NT2/D1 (cell line): ENCODE results near the gene PHACTR4.
"Not testable (repeated sequence)": the region's sequence is repeated elsewhere in the genome, so short reads cannot be mapped to it uniquely, and the experiment has no call there.

ENCODE experiments used
- DNase-seq: peaks from one replicate; pipeline ENCODE4 v3.0.0-alpha.2; 2011; ENCODE audit warnings: low read depth, low spot score
- H3K27me3 ChIP-seq: 2 replicates; pipeline ENCODE4 v1.6.0; 2011; ENCODE audit warnings: mild to moderate bottlenecking; ENCODE audit not compliant: insufficient read length, insufficient read depth
- H3K36me3 ChIP-seq: 2 replicates; pipeline ENCODE4 v1.6.1; 2011; ENCODE audit warnings: mild to moderate bottlenecking, low read length, mixed read lengths; ENCODE audit not compliant: insufficient read depth, insufficient read length
- H3K4me1 ChIP-seq: 2 replicates; pipeline ENCODE4 v1.5.1; 2011; ENCODE audit not compliant: insufficient read depth, insufficient read length
- H3K4me3 ChIP-seq: 2 replicates; pipeline ENCODE4 v1.5.1; 2011; ENCODE audit warnings: low read depth; ENCODE audit not compliant: insufficient read length
- H3K9ac ChIP-seq: 2 replicates; pipeline ENCODE4 v1.6.0; 2011; ENCODE audit warnings: low read depth; ENCODE audit not compliant: insufficient read length
- H3K9me3 ChIP-seq: 2 replicates; pipeline ENCODE4 v1.5.1; 2011; ENCODE audit warnings: mild to moderate bottlenecking, low read length; ENCODE audit not compliant: insufficient read depth
- SUZ12 ChIP-seq: IDR thresholded peaks from 2 replicates; pipeline ENCODE4 v1.6.1; 2011; ENCODE audit not compliant: insufficient read length, insufficient read depth; ENCODE audit errors: extremely low read depth
- YY1 ChIP-seq: IDR thresholded peaks from 2 replicates; pipeline ENCODE4 v1.6.1; 2011; ENCODE audit not compliant: insufficient read length, insufficient read depth
- ZNF274 ChIP-seq: IDR thresholded peaks from 2 replicates; pipeline ENCODE4 v1.6.1; 2011; ENCODE audit warnings: mild to moderate bottlenecking, low read depth, low read length

Gene PHACTR4

DNA sequence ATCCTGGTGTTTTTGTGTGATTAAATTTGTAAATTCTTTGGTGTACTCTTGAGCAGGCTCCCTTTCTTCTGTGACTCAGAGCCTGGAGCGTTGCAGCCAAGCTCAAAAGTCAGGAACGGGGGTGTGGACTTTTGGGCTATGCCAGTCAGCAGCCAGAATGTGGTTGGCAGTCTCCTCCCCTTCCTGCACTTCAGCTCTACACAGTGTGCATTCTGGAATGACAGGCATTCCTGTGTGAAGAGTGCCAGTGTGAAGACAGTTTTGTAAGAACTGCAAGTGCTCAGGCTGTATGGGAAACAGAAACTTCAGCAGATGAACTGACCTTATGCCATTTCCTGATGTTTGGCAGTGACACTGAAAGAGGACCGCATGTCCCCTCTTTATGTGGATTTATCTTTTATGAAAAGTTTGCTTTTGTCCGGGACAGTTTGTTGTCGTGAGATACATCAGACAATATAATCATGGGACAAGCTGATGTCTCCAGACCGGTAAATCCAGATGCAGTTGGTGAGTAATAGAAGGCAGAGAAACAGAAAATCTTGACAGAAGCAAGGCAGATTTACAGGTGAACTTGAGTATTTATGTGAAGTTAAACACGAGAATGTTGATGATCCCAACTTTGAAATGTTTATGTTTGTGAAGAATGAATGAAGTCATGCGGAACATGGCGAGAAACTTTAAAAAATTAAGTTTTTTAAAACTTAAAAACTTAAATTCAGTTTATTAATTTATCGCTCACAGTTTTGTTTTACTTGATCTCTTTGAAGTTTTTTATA is 68.6 kb downstream of the PHACTR4 start:
- peak; percentile 48 for DNase-seq
- no peak overlapping the region for H3K9ac ChIP-seq
- TF ChIP-seq YY1 (no peak), ZNF274 (no peak), SUZ12 (no peak)
- peaks cover 3% of the 10 kb centered on the region for H3K36me3 ChIP-seq
- no peak overlapping the region for H3K4me3 ChIP-seq
- no peaks in the 10 kb centered on the region for H3K27me3 ChIP-seq
- peaks cover 4% of the 10 kb centered on the region for H3K4me1 ChIP-seq
- no peaks in the 10 kb centered on the region for H3K9me3 ChIP-seq

DNA sequence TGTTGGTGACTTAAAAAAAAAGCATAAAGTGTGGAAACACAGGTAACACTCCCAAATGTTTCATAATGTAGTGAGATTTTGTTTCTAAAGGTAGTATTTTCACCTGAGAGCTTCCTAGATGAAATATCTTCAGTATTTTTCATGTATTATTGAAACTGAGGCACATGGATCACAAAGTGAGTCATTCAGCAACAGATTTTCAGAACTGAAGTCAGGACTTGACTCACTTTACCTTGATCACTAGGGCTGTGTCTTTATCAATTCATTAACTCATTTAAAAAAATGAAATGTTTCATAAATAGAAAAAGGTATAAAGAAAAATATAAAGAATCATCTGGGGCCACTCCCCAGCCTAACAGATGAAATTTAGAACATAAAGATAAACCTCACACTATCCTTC is 69.8 kb downstream of the PHACTR4 start:
- Histone ChIP-seq H3K9ac (no peak overlapping the region), H3K27me3 (no peaks in the 10 kb centered on the region), H3K9me3 (no peaks in the 10 kb centered on the region), H3K4me1 (peaks cover 4% of the 10 kb centered on the region), H3K36me3 (peaks cover 7% of the 10 kb centered on the region), H3K4me3 (no peak overlapping the region)
- no peak for DNase-seq
- no peak for TF ChIP-seq SUZ12
- TF ChIP-seq ZNF274: no peak
- TF ChIP-seq YY1: no peak

DNA sequence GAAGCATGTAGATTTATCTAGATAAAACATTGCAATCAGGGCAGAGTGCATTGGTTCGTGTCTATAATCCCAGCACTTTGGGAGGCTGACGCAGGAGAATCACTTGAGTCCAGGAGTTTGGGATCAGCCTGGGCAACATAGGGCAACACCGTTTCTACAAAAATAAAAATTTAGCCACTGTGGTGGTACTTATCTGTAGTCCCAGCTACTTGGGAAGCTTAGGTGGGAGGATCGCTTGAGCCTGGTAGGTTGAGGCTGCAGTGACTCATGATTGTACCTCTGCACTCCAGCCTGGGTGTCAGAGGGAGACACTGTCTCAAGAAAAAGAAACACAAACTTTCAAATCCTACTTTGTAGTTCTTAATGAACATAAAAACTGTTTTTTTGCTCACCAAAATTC is 72.1 kb downstream of the PHACTR4 start:
- Histone ChIP-seq H3K9ac (no peak overlapping the region), H3K4me3 (no peak overlapping the region), H3K27me3 (no peaks in the 10 kb centered on the region), H3K36me3 (peaks cover 4% of the 10 kb centered on the region), H3K9me3 (no peaks in the 10 kb centered on the region), H3K4me1 (peaks cover 4% of the 10 kb centered on the region)
- TF ChIP-seq SUZ12 (no peak), YY1 (no peak), ZNF274 (no peak)
- DNase-seq: no peak

DNA sequence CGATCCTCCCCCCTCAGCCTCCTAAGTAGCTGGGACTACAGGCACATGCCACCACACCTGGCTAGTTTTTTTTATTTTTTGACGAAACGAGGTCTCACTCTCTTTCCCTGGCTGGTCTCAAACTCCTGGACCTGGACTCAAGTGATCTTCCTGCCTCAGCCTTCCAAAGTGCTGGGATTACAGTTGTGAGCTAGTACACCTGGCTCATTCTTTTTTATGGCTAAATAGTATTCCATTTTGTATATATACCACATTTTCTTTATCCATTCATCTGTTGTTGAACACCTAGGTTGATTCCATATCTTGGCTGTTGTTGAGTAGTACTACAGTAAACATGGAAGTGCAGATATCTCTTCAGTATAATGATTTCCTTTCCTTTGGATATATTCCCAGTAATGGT is 74.0 kb downstream of the PHACTR4 start:
- Histone ChIP-seq H3K9ac (no peak overlapping the region), H3K4me3 (no peak overlapping the region), H3K36me3 (peaks cover 9% of the 10 kb centered on the region), H3K4me1 (no peaks in the 10 kb centered on the region), H3K27me3 (no peaks in the 10 kb centered on the region), H3K9me3 (no peaks in the 10 kb centered on the region)
- DNase-seq: no peak
- no peak for TF ChIP-seq ZNF274
- TF ChIP-seq YY1: no peak
- TF ChIP-seq SUZ12: no peak

DNA sequence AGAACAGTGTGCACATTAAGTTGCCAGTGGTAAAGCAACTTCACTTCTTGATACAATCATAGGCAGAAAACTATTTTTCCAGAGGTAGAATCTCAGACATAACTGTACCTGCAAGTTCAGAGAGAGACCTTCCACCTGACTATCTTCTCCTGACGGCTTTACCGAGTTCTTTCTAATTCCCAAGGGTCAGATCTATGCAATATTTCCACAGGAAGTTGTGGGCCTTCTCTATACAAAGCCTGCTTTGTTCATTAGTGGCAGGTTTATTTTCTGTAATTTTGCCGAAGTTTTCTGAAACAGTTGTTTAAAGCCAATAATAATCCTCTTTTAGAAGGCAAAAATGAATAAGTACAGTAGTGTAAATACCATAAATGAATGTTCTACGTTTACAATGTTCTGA is 78.1 kb downstream of the PHACTR4 start:
- TF ChIP-seq ZNF274: no peak
- no peak for TF ChIP-seq SUZ12
- TF ChIP-seq YY1: no peak
- Histone ChIP-seq H3K4me3 (no peak overlapping the region), H3K4me1 (no peaks in the 10 kb centered on the region), H3K9me3 (no peaks in the 10 kb centered on the region), H3K9ac (no peak overlapping the region), H3K36me3 (peaks cover 9% of the 10 kb centered on the region), H3K27me3 (no peaks in the 10 kb centered on the region)
- DNase-seq: no peak

DNA sequence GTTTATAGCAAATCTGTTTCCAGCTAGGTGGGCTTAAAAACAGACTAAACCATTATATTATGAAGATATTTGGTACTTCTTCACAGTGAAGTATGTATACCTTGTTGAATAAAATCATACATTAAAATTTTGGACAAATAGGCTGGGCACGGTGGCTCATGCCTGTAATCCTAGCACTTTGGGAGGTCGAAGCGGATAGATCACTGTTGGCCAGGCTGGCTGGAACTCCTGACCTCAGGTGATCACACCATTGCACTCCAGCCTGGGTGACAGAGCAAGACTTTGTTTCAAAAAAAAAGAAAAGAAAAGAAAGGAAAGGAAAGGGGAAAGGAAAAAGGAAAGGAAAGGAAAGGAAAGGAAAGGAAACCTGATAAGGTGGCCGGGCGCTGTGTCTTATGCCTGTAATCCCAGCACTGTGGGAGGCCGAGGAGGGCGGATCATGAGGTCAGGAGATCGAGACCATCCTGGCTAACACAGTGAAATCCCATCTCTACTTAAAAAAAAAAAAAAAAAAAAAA is 78.6 kb downstream of the PHACTR4 start:
- H3K27me3 ChIP-seq, H3K4me3 ChIP-seq, DNase-seq, H3K9ac ChIP-seq, H3K9me3 ChIP-seq, H3K4me1 ChIP-seq: not testable (repeated sequence)
- peaks cover 11% of the 10 kb centered on the region for H3K36me3 ChIP-seq

DNA sequence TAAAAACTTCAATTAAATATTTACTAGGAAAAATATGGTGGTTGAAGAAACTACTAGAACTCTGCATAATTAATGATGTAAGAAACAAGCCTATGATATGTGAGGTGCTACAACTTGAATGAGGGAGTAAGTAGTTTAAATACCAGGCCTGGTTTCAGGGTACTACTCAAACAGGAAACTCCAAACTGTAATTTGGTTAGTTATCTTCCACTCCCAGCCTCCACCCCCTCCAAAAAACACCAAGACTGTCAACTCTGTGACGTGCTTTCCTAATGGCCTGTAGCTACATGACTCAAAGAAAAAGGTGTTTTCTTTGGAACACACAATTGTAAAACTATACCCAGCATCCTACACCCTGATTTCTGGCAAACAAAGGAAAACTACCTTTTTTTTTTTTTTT is 80.4 kb downstream of the PHACTR4 start:
- Histone ChIP-seq H3K36me3 (peaks cover 10% of the 10 kb centered on the region), H3K4me1 (no peaks in the 10 kb centered on the region), H3K9ac (no peak overlapping the region), H3K9me3 (no peaks in the 10 kb centered on the region), H3K4me3 (no peak overlapping the region), H3K27me3 (no peaks in the 10 kb centered on the region)
- no peak for DNase-seq
- TF ChIP-seq YY1: no peak
- no peak for TF ChIP-seq ZNF274
- no peak for TF ChIP-seq SUZ12

DNA sequence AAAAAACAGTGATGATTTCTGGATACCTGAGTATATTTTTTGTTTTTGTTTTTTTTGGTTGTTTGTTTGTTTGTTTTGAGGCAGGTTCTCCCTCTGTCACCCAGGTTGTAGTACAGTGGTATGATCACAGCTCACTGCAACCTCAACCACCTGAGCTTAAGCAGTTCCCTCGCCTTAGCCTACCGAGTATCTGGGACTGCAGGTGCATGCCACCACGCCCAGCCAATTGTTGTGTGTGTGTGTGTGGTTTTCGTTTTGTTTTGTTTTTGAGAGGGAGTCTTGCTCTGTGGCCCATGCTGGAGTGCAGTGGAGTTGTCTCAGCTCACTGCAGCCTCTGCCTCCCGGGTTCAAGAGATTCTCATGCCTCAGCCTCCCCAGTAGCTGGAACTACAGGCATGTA is 81.0 kb downstream of the PHACTR4 start:
- Histone ChIP-seq H3K4me1 (no peaks in the 10 kb centered on the region), H3K4me3 (no peak overlapping the region), H3K36me3 (peaks cover 10% of the 10 kb centered on the region), H3K27me3 (no peaks in the 10 kb centered on the region), H3K9me3 (no peaks in the 10 kb centered on the region), H3K9ac (no peak overlapping the region)
- TF ChIP-seq SUZ12: no peak
- no peak for TF ChIP-seq YY1
- TF ChIP-seq ZNF274: no peak
- no peak for DNase-seq
